Glutamatergic neuron (in vitro differentiated cells): ENCODE data around the gene ARHGEF38. TPM values are rescaled to one million over a fixed set of nuclear protein-coding genes. Genes with fewer than 3 reads are reported as not detected.

Experiments
- DNase-seq: peaks from one replicate; pipeline ENCODE4 v3.0.0; 2022
- H3K27ac Mint-ChIP-seq: one replicate; pipeline ENCODE4 v1.8.0; 2020; ENCODE audit warnings: mild to moderate bottlenecking, mixed read lengths, inconsistent platforms; ENCODE audit not compliant: unreplicated experiment
- H3K27me3 Mint-ChIP-seq: one replicate; pipeline ENCODE4 v1.8.0; 2020; ENCODE audit warnings: mild to moderate bottlenecking, moderate library complexity, mixed read lengths, inconsistent platforms; ENCODE audit not compliant: unreplicated experiment
- H3K36me3 Mint-ChIP-seq: one replicate; pipeline ENCODE4 v1.8.0; 2020; ENCODE audit warnings: mild to moderate bottlenecking, mixed read lengths, inconsistent platforms; ENCODE audit not compliant: unreplicated experiment
- H3K4me1 Mint-ChIP-seq: one replicate; pipeline ENCODE4 v1.8.0; 2020; ENCODE audit warnings: mild to moderate bottlenecking, low read depth, mixed read lengths, inconsistent platforms; ENCODE audit not compliant: unreplicated experiment
- H3K4me3 Mint-ChIP-seq: one replicate; pipeline ENCODE4 v1.8.0; 2020; ENCODE audit warnings: mild to moderate bottlenecking, mixed read lengths, inconsistent platforms; ENCODE audit not compliant: unreplicated experiment
- H3K9me3 Mint-ChIP-seq: one replicate; pipeline ENCODE4 v1.8.0; 2020; ENCODE audit warnings: mild to moderate bottlenecking, moderate library complexity, mixed read lengths, inconsistent platforms; ENCODE audit not compliant: unreplicated experiment
- CTCF ChIP-seq: fragments of 200-600 bp; sonication (generic); IDR thresholded peaks from one replicate; pipeline ENCODE4 v1.5.0; 2021; ENCODE audit not compliant: partially characterized antibody, unreplicated experiment
- total RNA-seq: library from RNA; stranded (reverse); fragmentation: NEBNext Ultra II Directional; extraction: Animal tissue kit (Norgen Biotek cat#: 25700); gene quantifications from one replicate; pipeline ENCODE4 v1.2.1, GENCODE V29; 2021; ENCODE audit not compliant: unreplicated experiment

The ARHGEF38 gene
- total RNA-seq, 1 donor from 2014 or later = not detected

GRCh38 chr4:105657117-105657765, 104.8 kb downstream of the ARHGEF38 start:
- no peak for DNase-seq
- Mint-ChIP-seq H3K4me1 (no peaks in the 10 kb centered on the region), H3K36me3 (no peaks in the 10 kb centered on the region), H3K27me3 (no peaks in the 10 kb centered on the region), H3K4me3 (no peak overlapping the region), H3K9me3 (no peaks in the 10 kb centered on the region), H3K27ac (no peak overlapping the region)
- TF ChIP-seq CTCF = no peak

GRCh38 chr4:105659190-105659589, 106.8 kb downstream of the ARHGEF38 start:
- no peaks in the 10 kb centered on the region for H3K27me3 Mint-ChIP-seq

GRCh38 chr4:105661028-105661427, 108.6 kb downstream of the ARHGEF38 start:
- H3K4me1 Mint-ChIP-seq = no peaks in the 10 kb centered on the region
- no peak overlapping the region for H3K4me3 Mint-ChIP-seq
- no peak overlapping the region for H3K27ac Mint-ChIP-seq
- no peak for DNase-seq
- TF ChIP-seq CTCF = no peak
- H3K27me3 Mint-ChIP-seq = no peaks in the 10 kb centered on the region
- no peaks in the 10 kb centered on the region for H3K9me3 Mint-ChIP-seq
- no peaks in the 10 kb centered on the region for H3K36me3 Mint-ChIP-seq

More at GRCh38 chr4:105659190-105659589, 106.8 kb downstream of the ARHGEF38 start:
- Mint-ChIP-seq H3K4me1 (no peaks in the 10 kb centered on the region), H3K27ac (no peak overlapping the region), H3K36me3 (no peaks in the 10 kb centered on the region), H3K4me3 (no peak overlapping the region), H3K9me3 (no peaks in the 10 kb centered on the region)
- DNase-seq = no peak
- no peak for TF ChIP-seq CTCF

- Mint-ChIP-seq H3K36me3 (no peaks in the 10 kb centered on the region), H3K27ac (no peak overlapping the region)
Measured at GRCh38 chr4:105662935-105663675, 110.7 kb downstream of the ARHGEF38 start.

More at GRCh38 chr4:105662935-105663675, 110.7 kb downstream of the ARHGEF38 start:
- TF ChIP-seq CTCF = no peak
- H3K27me3 Mint-ChIP-seq = no peaks in the 10 kb centered on the region
- DNase-seq = no peak
- H3K4me3 Mint-ChIP-seq = no peak overlapping the region
- H3K4me1 Mint-ChIP-seq = no peaks in the 10 kb centered on the region
- no peaks in the 10 kb centered on the region for H3K9me3 Mint-ChIP-seq
